Sigmoid colon (tissue), 7 donors: Measurements from ENCODE around the gene ABHD14A. TPM values are rescaled to one million over a fixed set of nuclear protein-coding genes. Genes with fewer than 3 reads are reported as not detected.

ENCODE experiments used
- DNase-seq: peaks from one replicate; pipeline ENCODE4 v3.0.0-alpha.2; 2019
- H3K27ac ChIP-seq, 4 donors: fragments of 200-600 bp; sonication (generic); one replicate each; pipeline ENCODE4 v1.5.1; 2016 to 2019; ENCODE audit warnings: mild to moderate bottlenecking in 1 of 4
- H3K27me3 ChIP-seq, 3 donors: fragments of 200-600 bp; sonication (generic); one replicate each; pipeline ENCODE4 v1.5.1; 2019; ENCODE audit warnings: mild to moderate bottlenecking in 1 of 3
- H3K36me3 ChIP-seq, 4 donors: fragments of 200-600 bp; sonication (generic); one replicate each; pipeline ENCODE4 v1.5.1; 2016 to 2019
- H3K4me1 ChIP-seq, 4 donors: fragments of 200-600 bp; sonication (generic); one replicate each; pipeline ENCODE4 v1.5.1; 2017 to 2019
- H3K4me3 ChIP-seq, 4 donors: fragments of 200-600 bp; sonication (generic); one replicate each; pipeline ENCODE4 v1.5.1; 2017 to 2019; ENCODE audit warnings: mild to moderate bottlenecking in 2 of 4, moderate library complexity in 1 of 4
- H3K9me3 ChIP-seq, 4 donors: fragments of 200-600 bp in 3 of 4; sonication (generic) in 3 of 4; one replicate each; pipeline versions ENCODE4 v1.5.1 to v1.6.1; 2013 to 2019
- EP300 ChIP-seq, 4 donors: sonication (generic); formaldehyde crosslinking; IDR thresholded peaks; one replicate each; pipeline ENCODE4 v1.6.1; 2017; ENCODE audit warnings: antibody characterized with exemption in 4 of 4
- POLR2A ChIP-seq, 2 donors: fragments of 450-650 bp; IDR thresholded peaks; one replicate each; pipeline ENCODE4 v1.6.1; 2016; ENCODE audit warnings: antibody characterized with exemption in 2 of 2, mild to moderate bottlenecking in 2 of 2, moderate library complexity in 2 of 2
- POLR2AphosphoS5 ChIP-seq, 4 donors: sonication (generic); formaldehyde crosslinking; IDR thresholded peaks; one replicate each; pipeline ENCODE4 v1.6.1; 2017; ENCODE audit warnings: antibody characterized with exemption in 4 of 4
- WGBS, 2 donors: extraction: QIAGEN DNeasy Blood & Tissue Kit; methylation state at CpG; one replicate each; pipeline ENCODE4 v1.1.7; 2013; 5-methylcytosine and 5-hydroxymethylcytosine counted together
- intact Hi-C: fragments of 100-400 bp; cut with DNase I; formaldehyde crosslinking; loops from one replicate; pipeline ENCODE4 v1.15.1; 2023
- polyA plus RNA-seq, 3 donors: library from polyadenylated mRNA; stranded (reverse); fragments of 200-250 nt; gene quantifications; one replicate each; pipeline ENCODE4 v1.2.3, GENCODE V29; 2013
- total RNA-seq, 4 donors: library from RNA; depleted of rRNA; stranded (reverse); fragments of >200 nt; gene quantifications; one replicate each; pipeline ENCODE4 v1.1.0, GENCODE V29; 2016
- TF ChIP-seq, protein P1 (sequence below), 4 experiments: fragments of 450-650 bp in 3 of 4; fragments of 200-600 bp in 1 of 4; IDR thresholded peaks; one replicate each; pipeline ENCODE4 v1.5.1; 2016 to 2019; ENCODE audit warnings: antibody characterized with exemption in 4 of 4, mild to moderate bottlenecking in 3 of 4, moderate library complexity in 2 of 4
- donor health status: healthy with polysubstance abuse.
- donor health status: Bipolar disorder and iron deficiency.
- donor health status: healthy.

ABHD14A gene
- total and polyA plus RNA-seq, 7 donors = 3.2 to 35.3 (median 16.3) TPM

DNA sequence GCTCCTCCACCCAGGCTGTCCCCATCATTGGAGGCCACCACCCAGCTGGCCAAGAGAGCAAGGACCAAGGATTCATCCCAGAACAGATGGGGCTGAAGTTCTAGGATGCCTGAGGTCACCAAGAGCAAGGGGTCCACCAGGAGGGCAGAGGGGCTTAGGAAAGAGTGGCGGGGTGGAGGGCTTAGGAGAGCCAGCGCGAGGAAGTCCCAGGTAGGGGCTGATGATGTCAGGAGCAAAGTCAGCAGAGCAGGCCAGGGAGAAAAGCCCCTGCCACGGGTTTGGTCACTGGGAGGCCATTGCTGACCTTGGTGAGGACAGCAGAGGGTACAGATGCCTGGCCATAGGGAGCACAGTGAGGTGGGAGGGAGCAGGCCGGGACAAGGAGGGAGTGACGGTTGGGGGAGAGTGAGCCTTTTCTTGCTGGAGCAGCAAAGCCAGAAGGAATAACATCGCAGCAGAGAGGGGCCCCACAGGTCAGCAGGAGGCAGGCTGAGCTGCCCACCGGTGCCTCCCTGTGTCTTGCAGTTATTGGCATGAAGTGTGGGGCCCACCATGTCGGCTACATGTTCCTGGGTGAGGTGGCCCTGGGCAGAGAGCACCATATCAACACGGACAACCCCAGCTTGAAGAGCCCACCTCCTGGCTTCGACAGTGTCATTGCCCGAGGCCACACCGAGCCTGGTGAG lies 27.5 kb upstream of the ABHD14A start:
- intact Hi-C loops = loop anchor here (10.0 kb wide), 1 partner anchor 453 kb away; no protein-coding TSS in a partner anchor
- H3K4me3 ChIP-seq = no peak overlapping the region
- H3K36me3 ChIP-seq = peaks cover 0 to 45% (median 3%) of the 10 kb centered on the region in 4 donors
- TF ChIP-seq POLR2A (IDR thresholded peaks at IDR 0.05) (no peak), POLR2AphosphoS5 (IDR thresholded peaks at IDR 0.05) (no peak), EP300 (IDR thresholded peaks at IDR 0.05) (no peak)
- TF ChIP-seq, protein P1, sequence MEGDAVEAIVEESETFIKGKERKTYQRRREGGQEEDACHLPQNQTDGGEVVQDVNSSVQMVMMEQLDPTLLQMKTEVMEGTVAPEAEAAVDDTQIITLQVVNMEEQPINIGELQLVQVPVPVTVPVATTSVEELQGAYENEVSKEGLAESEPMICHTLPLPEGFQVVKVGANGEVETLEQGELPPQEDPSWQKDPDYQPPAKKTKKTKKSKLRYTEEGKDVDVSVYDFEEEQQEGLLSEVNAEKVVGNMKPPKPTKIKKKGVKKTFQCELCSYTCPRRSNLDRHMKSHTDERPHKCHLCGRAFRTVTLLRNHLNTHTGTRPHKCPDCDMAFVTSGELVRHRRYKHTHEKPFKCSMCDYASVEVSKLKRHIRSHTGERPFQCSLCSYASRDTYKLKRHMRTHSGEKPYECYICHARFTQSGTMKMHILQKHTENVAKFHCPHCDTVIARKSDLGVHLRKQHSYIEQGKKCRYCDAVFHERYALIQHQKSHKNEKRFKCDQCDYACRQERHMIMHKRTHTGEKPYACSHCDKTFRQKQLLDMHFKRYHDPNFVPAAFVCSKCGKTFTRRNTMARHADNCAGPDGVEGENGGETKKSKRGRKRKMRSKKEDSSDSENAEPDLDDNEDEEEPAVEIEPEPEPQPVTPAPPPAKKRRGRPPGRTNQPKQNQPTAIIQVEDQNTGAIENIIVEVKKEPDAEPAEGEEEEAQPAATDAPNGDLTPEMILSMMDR (IDR thresholded peaks at IDR 0.05) = no peak
- H3K9me3 ChIP-seq = no peaks in the 10 kb centered on the region
- peaks cover 0 to 12% (median 12%) of the 10 kb centered on the region in 4 donors for H3K4me1 ChIP-seq
- DNase-seq = peak; percentile 57
- H3K27ac ChIP-seq = no peak overlapping the region
- 85 to 87% methylated on average over 13 of the region's 13 CpGs for WGBS, 2 donors
- no peaks in the 10 kb centered on the region for H3K27me3 ChIP-seq

DNA sequence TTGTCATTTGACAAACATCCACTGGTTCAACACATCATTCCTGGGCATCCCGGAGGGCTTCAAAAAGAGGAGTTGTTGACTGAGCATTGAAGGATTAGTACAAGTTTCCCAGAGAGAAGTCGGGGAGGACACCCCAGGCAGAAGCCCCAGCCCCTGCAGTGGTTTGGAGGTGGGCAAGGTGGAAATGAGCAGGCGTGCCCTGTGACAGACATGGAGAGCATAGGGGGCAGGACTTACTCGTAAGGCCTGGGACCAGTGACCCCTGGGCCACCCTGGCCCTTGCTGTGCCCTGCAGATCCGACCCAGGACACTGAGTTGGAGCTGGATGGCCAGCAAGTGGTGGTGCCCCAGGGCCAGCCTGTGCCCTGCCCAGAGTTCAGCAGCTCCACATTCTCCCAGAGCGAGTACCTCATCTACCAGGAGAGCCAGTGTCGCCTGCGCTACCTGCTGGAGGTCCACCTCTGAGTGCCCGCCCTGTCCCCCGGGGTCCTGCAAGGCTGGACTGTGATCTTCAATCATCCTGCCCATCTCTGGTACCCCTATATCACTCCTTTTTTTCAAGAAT lies 26.8 kb upstream of the ABHD14A start:
- no peak overlapping the region for H3K4me3 ChIP-seq
- no peaks in the 10 kb centered on the region for H3K9me3 ChIP-seq
- peaks cover 0 to 45% (median 3%) of the 10 kb centered on the region in 4 donors for H3K36me3 ChIP-seq
- 92 to 94% methylated on average over 10 of the region's 10 CpGs for WGBS, 2 donors
- no peak for DNase-seq
- intact Hi-C loops = loop anchor here (10.0 kb wide), 1 partner anchor 453 kb away; no protein-coding TSS in a partner anchor
- no peaks in the 10 kb centered on the region for H3K27me3 ChIP-seq
- no peak overlapping the region for H3K27ac ChIP-seq
- TF ChIP-seq POLR2A (IDR thresholded peaks at IDR 0.05) (no peak), POLR2AphosphoS5 (IDR thresholded peaks at IDR 0.05) (no peak), EP300 (IDR thresholded peaks at IDR 0.05) (no peak)
- TF ChIP-seq, protein P1 (IDR thresholded peaks at IDR 0.05) = no peak
- peaks cover 0 to 5% (median 4%) of the 10 kb centered on the region in 4 donors for H3K4me1 ChIP-seq

DNA sequence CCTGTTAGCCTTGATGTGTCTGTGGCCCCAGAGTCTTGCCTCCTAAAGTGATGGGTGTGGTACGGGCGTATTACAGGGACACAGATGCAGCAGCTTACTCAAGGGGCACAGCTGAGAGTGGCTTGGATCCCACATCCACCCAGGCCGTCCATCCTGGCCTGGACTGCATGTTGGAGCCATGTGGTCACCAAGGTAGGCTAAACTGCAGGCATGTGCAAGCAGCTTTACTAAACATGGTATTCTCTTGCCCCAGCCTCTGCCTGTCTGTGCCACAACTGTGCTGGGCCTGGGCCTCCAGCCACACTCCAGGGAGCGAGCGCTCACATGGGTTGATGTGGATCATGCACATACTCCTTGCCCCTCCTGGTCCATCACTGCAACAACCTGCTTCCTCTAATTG lies 25.7 kb upstream of the ABHD14A start:
- WGBS, 2 donors = 87 to 93% methylated on average over 5 of the region's 5 CpGs

DNA sequence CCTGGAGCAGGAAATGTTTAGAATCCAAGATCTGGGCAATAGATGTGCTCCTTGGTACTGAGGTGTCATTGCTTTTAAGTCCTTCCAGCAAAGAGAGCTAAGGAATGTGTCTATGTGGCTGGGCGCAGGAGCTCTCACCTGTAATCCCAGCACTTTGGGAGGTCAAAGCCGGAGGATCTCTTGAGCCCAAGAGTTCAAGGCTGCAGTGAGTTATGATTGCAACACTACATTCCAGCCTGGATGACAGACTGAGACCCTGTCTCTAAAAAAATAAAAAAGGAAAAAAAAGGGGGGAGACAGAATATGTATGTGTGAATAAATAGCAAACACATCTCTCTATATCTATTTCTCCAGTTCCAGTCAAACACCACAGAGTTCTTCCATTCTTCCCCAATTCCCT lies 24.0 kb upstream of the ABHD14A start:
- peaks cover 0 to 27% (median 1%) of the 10 kb centered on the region in 4 donors for H3K36me3 ChIP-seq
- no peak overlapping the region for H3K4me3 ChIP-seq
- no peak for DNase-seq
- intact Hi-C loops = no loop called here
- no peaks in the 10 kb centered on the region for H3K27me3 ChIP-seq
- H3K4me1 ChIP-seq = peaks cover 0 to 7% (median 6%) of the 10 kb centered on the region in 4 donors
- H3K9me3 ChIP-seq = no peaks in the 10 kb centered on the region
- H3K27ac ChIP-seq = no peak overlapping the region
- WGBS, 2 donors = 93 to 94% methylated on average over 2 of the region's 2 CpGs
- no peak for TF ChIP-seq EP300 (IDR thresholded peaks at IDR 0.05)
- no peak for TF ChIP-seq POLR2A (IDR thresholded peaks at IDR 0.05)
- TF ChIP-seq, protein P1 (IDR thresholded peaks at IDR 0.05) = no peak
- TF ChIP-seq POLR2AphosphoS5 (IDR thresholded peaks at IDR 0.05) = no peak

More for the DNA sequence above, 25.7 kb upstream of the ABHD14A start:
- no peaks in the 10 kb centered on the region for H3K27me3 ChIP-seq
- peaks cover 0 to 44% (median 3%) of the 10 kb centered on the region in 4 donors for H3K36me3 ChIP-seq
- H3K9me3 ChIP-seq = no peaks in the 10 kb centered on the region
- H3K27ac ChIP-seq = no peak overlapping the region
- TF ChIP-seq EP300 (IDR thresholded peaks at IDR 0.05) (no peak), POLR2AphosphoS5 (IDR thresholded peaks at IDR 0.05) (no peak), POLR2A (IDR thresholded peaks at IDR 0.05) (no peak)
- TF ChIP-seq, protein P1 (IDR thresholded peaks at IDR 0.05) = no peak
- DNase-seq = no peak
- H3K4me1 ChIP-seq = no peaks in the 10 kb centered on the region
- intact Hi-C loops = loop anchor here (10.0 kb wide), 1 partner anchor 454 kb away; no protein-coding TSS in a partner anchor
- H3K4me3 ChIP-seq = no peak overlapping the region
